IMR-90 (cell line): ENCODE results near the gene PSENEN. TPM values are rescaled to one million over a fixed set of nuclear protein-coding genes. Genes with fewer than 3 reads are reported as not detected.

ENCODE experiments used
- ATAC-seq: fragments of 200-7000 bp; cut with Tn5 transposase; 2 replicates; pipeline ENCODE4 v1.9.1; 2020; ENCODE audit warnings: low read depth, mild to moderate bottlenecking, moderate library complexity
- BruUV-seq: library from RNA; stranded (reverse); fragments of 400-500 nt; replicated peaks from 2 replicates; lab custom pipeline; 2021; lab: Mats Ljungman, UMichigan
- CTCF ChIA-PET: fragments of 300-600 bp; formaldehyde crosslinking; extraction: SDS; loops from one replicate; lab custom pipeline; 2021; ENCODE audit warnings: antibody characterized with exemption; lab: Yijun Ruan, JAX
- POLR2A ChIA-PET: fragments of 300-600 bp; sonication (Branson Sonifier 250); formaldehyde crosslinking; loops from one replicate; lab custom pipeline; 2022; ENCODE audit warnings: antibody characterized with exemption; ENCODE audit not compliant: unreplicated experiment; lab: Charles Lee
- DNase-seq: peaks from one replicate; pipeline ENCODE4 v3.0.0; 2013
- H2AFZ ChIP-seq: replicated peaks from 2 replicates; pipeline ENCODE3; 2013; ENCODE audit warnings: low read length, mild to moderate bottlenecking; ENCODE audit not compliant: poor library complexity
- H2AK5ac ChIP-seq: 2 replicates; pipeline ENCODE4 v1.6.1; 2013; ENCODE audit warnings: low read depth, low read length, inconsistent platforms
- H2AK9ac ChIP-seq: replicated peaks from 2 replicates; pipeline ENCODE3; 2013; ENCODE audit warnings: mild to moderate bottlenecking, low read depth, low read length, moderate library complexity; ENCODE audit not compliant: poor library complexity
- H2BK120ac ChIP-seq: 2 replicates; pipeline ENCODE4 v1.6.1; 2013; ENCODE audit warnings: low read depth, low read length, inconsistent platforms
- H2BK15ac ChIP-seq: 3 replicates; pipeline ENCODE4 v1.6.1; 2013; ENCODE audit warnings: low read depth, low read length, inconsistent platforms
- H2BK20ac ChIP-seq: 2 replicates; pipeline ENCODE4 v1.6.1; 2013; ENCODE audit warnings: low read depth, mild to moderate bottlenecking, inconsistent platforms, low read length, moderate library complexity
- H2BK5ac ChIP-seq: 2 replicates; pipeline ENCODE4 v1.6.1; 2013; ENCODE audit warnings: mild to moderate bottlenecking, low read depth, low read length, inconsistent platforms; ENCODE audit not compliant: poor library complexity, severe bottlenecking
- H3K14ac ChIP-seq: replicated peaks from 2 replicates; pipeline ENCODE4 v1.6.1; 2013; ENCODE audit warnings: low read depth, low read length, inconsistent platforms
- H3K18ac ChIP-seq: 2 replicates; pipeline ENCODE4 v1.6.1; 2013; ENCODE audit warnings: low read depth, low read length, control low read depth
- H3K23ac ChIP-seq: 2 replicates; pipeline ENCODE4 v1.6.1; 2013; ENCODE audit warnings: low read depth, low read length, inconsistent platforms
- H3K27ac ChIP-seq: 2 replicates; pipeline ENCODE4 v1.5.1; 2013; ENCODE audit warnings: mild to moderate bottlenecking, control low read depth, low read length; ENCODE audit not compliant: insufficient read depth
- H3K27me3 ChIP-seq: 2 replicates; pipeline ENCODE4 v1.6.1; 2013; ENCODE audit warnings: low read length; ENCODE audit not compliant: control insufficient read depth, insufficient read depth
- H3K36me3 ChIP-seq: 2 replicates; pipeline ENCODE4 v1.6.1; 2013; ENCODE audit warnings: low read length, mixed read lengths; ENCODE audit not compliant: control insufficient read depth, insufficient read depth
- H3K4ac ChIP-seq: 2 replicates; pipeline ENCODE4 v1.6.1; 2013; ENCODE audit warnings: low read depth, low read length, inconsistent platforms
- H3K4me1 ChIP-seq: 2 replicates; pipeline ENCODE4 v1.6.1; 2013; ENCODE audit warnings: low read length, mixed read lengths; ENCODE audit not compliant: control insufficient read depth, insufficient read depth
- H3K4me2 ChIP-seq: 2 replicates; pipeline ENCODE4 v1.6.1; 2013; ENCODE audit warnings: low read depth, mild to moderate bottlenecking, control low read depth, low read length, moderate library complexity
- H3K4me3 ChIP-seq: 2 replicates; pipeline ENCODE4 v1.5.1; 2013; ENCODE audit warnings: low read depth, mild to moderate bottlenecking, control low read depth, low read length, moderate library complexity; ENCODE audit not compliant: insufficient read depth
- H3K56ac ChIP-seq: 2 replicates; pipeline ENCODE4 v1.6.1; 2013; ENCODE audit warnings: low read length, inconsistent platforms; ENCODE audit not compliant: insufficient read depth; ENCODE audit errors: extremely low read depth
- H3K79me1 ChIP-seq, 2 experiments: 2 replicates each; pipeline ENCODE4 v1.6.1; 2013; ENCODE audit warnings: low read length in 2 of 2, inconsistent platforms in 1 of 2, low read depth in 1 of 2
- H3K9ac ChIP-seq: 2 replicates; pipeline ENCODE4 v1.6.1; 2013; ENCODE audit warnings: low read depth, low read length, control low read depth
- H3K9me1 ChIP-seq: 2 replicates; pipeline ENCODE4 v1.6.1; 2013; ENCODE audit warnings: low read length, inconsistent platforms; ENCODE audit not compliant: insufficient read depth
- H3K9me3 ChIP-seq: 2 replicates; pipeline ENCODE4 v1.6.1; 2013; ENCODE audit warnings: low read length; ENCODE audit not compliant: control insufficient read depth, insufficient read depth
- H4K20me1 ChIP-seq: 2 replicates; pipeline ENCODE4 v1.6.1; 2013; ENCODE audit warnings: low read length, inconsistent platforms; ENCODE audit not compliant: insufficient read depth
- H4K5ac ChIP-seq: 2 replicates; pipeline ENCODE4 v1.6.1; 2013; ENCODE audit warnings: mild to moderate bottlenecking, low read depth, low read length, control low read depth
- H4K8ac ChIP-seq, 2 experiments: 2 replicates each; pipeline ENCODE4 v1.6.1; 2013; ENCODE audit warnings: low read depth in 2 of 2, low read length in 2 of 2, control low read depth in 1 of 2, inconsistent platforms in 1 of 2
- H4K91ac ChIP-seq: 2 replicates; pipeline ENCODE4 v1.6.1; 2013; ENCODE audit warnings: low read depth, low read length, inconsistent platforms; ENCODE audit not compliant: insufficient read depth
- CTCF ChIP-seq: conservative IDR thresholded peaks from 2 replicates; pipeline ENCODE4 v1.5.1; 2012; ENCODE audit warnings: mild to moderate bottlenecking, low read depth, low read length, improper control_type of control experiment
- MAZ ChIP-seq: IDR thresholded peaks from 2 replicates; pipeline ENCODE4 v1.6.1; 2012; ENCODE audit warnings: low read depth, mild to moderate bottlenecking, low read length, improper control_type of control experiment, moderate library complexity, borderline replicate concordance
- MXI1 ChIP-seq: IDR thresholded peaks from 2 replicates; pipeline ENCODE4 v1.6.1; 2012; ENCODE audit warnings: low read depth, mild to moderate bottlenecking, low read length, moderate library complexity, borderline replicate concordance
- POLR2A ChIP-seq: IDR thresholded peaks from 2 replicates; pipeline ENCODE4 v1.6.1; 2012; ENCODE audit warnings: mild to moderate bottlenecking, low read depth, low read length
- RFX5 ChIP-seq: IDR thresholded peaks from 2 replicates; pipeline ENCODE4 v1.8.0; 2012; ENCODE audit warnings: low read depth, mild to moderate bottlenecking, low read length, moderate library complexity
- SMC3 ChIP-seq: fragments of 150-350 bp; IDR thresholded peaks from 2 replicates; pipeline ENCODE4 v1.6.1; 2016; ENCODE audit warnings: low read depth, mild to moderate bottlenecking, antibody characterized with exemption, low read length, moderate library complexity
- USF2 ChIP-seq: fragments of 150-350 bp; IDR thresholded peaks from 2 replicates; pipeline ENCODE4 v1.6.1; 2017; ENCODE audit warnings: mild to moderate bottlenecking, antibody characterized with exemption, low read length, low read depth
- WGBS, 2 experiments: methylation state at CpG; one replicate each; pipeline versions ENCODE4 v1.1.5 to v1.1.7; 2013; ENCODE audit warnings: missing lambda C conversion rate in 2 of 2; ENCODE audit not compliant: insufficient read length in 1 of 2; ENCODE audit errors: extremely low coverage in 2 of 2; 5-methylcytosine and 5-hydroxymethylcytosine counted together
- dilution Hi-C: fragments of 300-500 bp; cut with HindIII; formaldehyde crosslinking; loops from one replicate; pipeline ENCODE4 v1.14.3; 2018; ENCODE audit warnings: low sequenced_read_pairs; ENCODE audit not compliant: unreplicated experiment
- in situ Hi-C: fragments of 300-500 bp; cut with MboI; formaldehyde crosslinking; loops from 3 replicates; pipeline ENCODE4 v1.14.3; 2019; ENCODE audit warnings: low sequenced_read_pairs, inconsistent platforms, mixed read lengths
- intact Hi-C: fragments of 100-400 bp; cut with micrococcal nuclease; formaldehyde crosslinking; loops from 2 replicates; pipeline ENCODE4 v1.10.0; 2022
- polyA plus RNA-seq, 3 experiments: library from polyadenylated mRNA; depleted of rRNA; stranded (reverse); fragments of >200 nt; gene quantifications; 2 replicates each; pipeline ENCODE4 v1.2.3, GENCODE V29; 2012; ENCODE audit warnings: low replicate concordance in 1 of 3
- total RNA-seq: library from RNA; depleted of rRNA; stranded (reverse); fragments of >200 nt; gene quantifications from 2 replicates; pipeline ENCODE4 v1.2.3, GENCODE V29; 2012

Gene PSENEN
- total and polyA plus RNA-seq, 2 of the 4 experiments (the other 2 are of a cell fraction) = 9.0 to 47.0 TPM

- Histone ChIP-seq H3K79me1 (peaks cover 7 to 18% of the 10 kb centered on the region in 2 experiments), H3K9ac (peak within 1 kb of the TSS; percentile 73), H3K4me2 (peak within 1 kb of the TSS; percentile 85), H2BK5ac (peak within 1 kb of the TSS; percentile 63), H4K5ac (peak within 1 kb of the TSS; percentile 24), H2BK15ac (no peak within 1 kb of the TSS), H3K9me3 (no peaks in the 10 kb centered on the region), H3K14ac (peak within 1 kb of the TSS; percentile 77), H2BK120ac (no peak within 1 kb of the TSS), H4K91ac (peak within 1 kb of the TSS; percentile 61; the same call in 1 of the 2 replicates), H3K27ac (peak within 1 kb of the TSS; percentile 73), H2AFZ (peak within 1 kb of the TSS; percentile 99), H3K36me3 (0 out of 2 replicates have a peak, but pooled peaks cover 2% of the 10 kb centered on the region), H3K9me1 (peaks cover 6% of the 10 kb centered on the region; the same call in 1 of the 2 replicates), H3K4me3 (peak within 1 kb of the TSS; percentile 86), H3K56ac (no peak within 1 kb of the TSS), H2BK20ac (no peak within 1 kb of the TSS), H3K27me3 (no peaks in the 10 kb centered on the region), H2AK9ac (peak within 1 kb of the TSS; percentile 84), H4K8ac (peak within 1 kb of the TSS; percentile 66; a peak in 2 of 4 replicates), H2AK5ac (peak within 1 kb of the TSS; percentile 74), H3K4me1 (peaks cover 6% of the 10 kb centered on the region), H3K4ac (peak within 1 kb of the TSS; percentile 49; the same call in 1 of the 2 replicates), H4K20me1 (no peaks in the 10 kb centered on the region), H3K18ac (no peak within 1 kb of the TSS), H3K23ac (0 out of 2 replicates have a peak within 1 kb of the TSS, but pooled peaks have one; percentile 24)
- 1% methylated on average over 23 of the region's 82 CpGs; no CpG with 5 or more reads in 1 of the 2 experiments for WGBS, 2 experiments
- ATAC-seq = peak; percentile 99
- dilution Hi-C loops = no loop called here
- BruUV-seq = no TSS peak
- intact Hi-C loops = loop anchor here (2.0 kb wide), 1 partner anchor 17 kb away; the partner anchor contains the start of gene PROSER3
- POLR2A ChIA-PET = no interaction called here
- in situ Hi-C loops = no loop called here
- TF ChIP-seq POLR2A (0 out of 2 replicates have a peak, but pooled peaks have one; percentile 46), RFX5 (0 out of 2 replicates have a peak, but pooled peaks have one; percentile 20), CTCF (no peak), MAZ (peak; percentile 97), USF2 (peak; percentile 9; the same call in 1 of the 2 replicates), SMC3 (no peak), MXI1 (peak; percentile 89; the same call in 1 of the 2 replicates)
- CTCF ChIA-PET = no interaction called here
- DNase-seq = peak; percentile 92
Observed at GRCh38 chr19:35775298-35776101, 30.0 kb downstream of the PSENEN start, which contains the start of gene ARHGAP33. Gene ARHGAP33, plus strand, starts transcription at chr19:35775564. Its CDS starts 95 bp downstream, at chr19:35775659.
